A549 (cell line): ENCODE results near the gene PASK.

ENCODE experiments used
- CBX8 ChIP-seq: fragments of 200-600 bp; sonication (generic); IDR thresholded peaks from 2 replicates; pipeline ENCODE4 v1.6.1; 2016
- CEBPB ChIP-seq, 2 experiments: fragments of >200 bp in 1 of 2; sonication (Bioruptor Twin) in 1 of 2; formaldehyde crosslinking in 1 of 2; IDR thresholded peaks; 2 replicates each; pipeline ENCODE4 v1.6.1; 2012 to 2016
- CTCF ChIP-seq: fragments of >200 bp; sonication (Bioruptor Twin); formaldehyde crosslinking; IDR thresholded peaks from 3 replicates; pipeline ENCODE4 v1.5.1; 2016
- NR3C1 ChIP-seq: fragments of >200 bp; sonication (Bioruptor Twin); formaldehyde crosslinking; IDR thresholded peaks from 3 replicates; pipeline ENCODE4 v1.6.1; 2017
- PBX3 ChIP-seq: IDR thresholded peaks from 2 replicates; pipeline ENCODE4 v1.6.1; 2012
- POLR2A ChIP-seq: IDR thresholded peaks from 2 replicates; pipeline ENCODE4 v1.6.1; 2012; ENCODE audit warnings: mild to moderate bottlenecking, low read length
- RAD21 ChIP-seq, 2 experiments: fragments of >200 bp in 1 of 2; sonication (Bioruptor Twin) in 1 of 2; formaldehyde crosslinking in 1 of 2; IDR thresholded peaks in 1 of 2; conservative IDR thresholded peaks in 1 of 2; 2 replicates in 1 of 2; 3 replicates in 1 of 2; pipeline ENCODE4 v1.6.1; 2012 to 2018; ENCODE audit warnings: inconsistent platforms in 1 of 2

- no peak for TF ChIP-seq CBX8
- no peak for TF ChIP-seq POLR2A
- no peak for TF ChIP-seq CTCF
- no peak for TF ChIP-seq RAD21 (conservative IDR thresholded peaks at IDR 0.05 in 1 of 2, IDR thresholded peaks at IDR 0.05 in 1 of 2)
- no peak for TF ChIP-seq CEBPB (IDR thresholded peaks at IDR 0.05)
- TF ChIP-seq PBX3, result no peak
- TF ChIP-seq NR3C1, result no peak
These were observed 57.4 kb downstream of the PASK start for GRCh38 chr2:241091734-241092445.
